ENCODE measurements around the gene LTBP1.
"Not testable (repeated sequence)": the region's sequence is repeated elsewhere in the genome, so short reads cannot be mapped to it uniquely, and the experiment has no call there.

Gene LTBP1

GRCh38 chr2:33047939-33048338 is 101.2 kb downstream of the LTBP1 start:
- Histone ChIP-seq H3K4me1 (ENCODE audit: control insufficient read depth, insufficient read depth, low read length) (peaks cover 2% of the 10 kb centered on the region), H3K27ac (ENCODE audit: low read depth, low read length) (no peak overlapping the region), H3K36me3 (ENCODE audit: control insufficient read depth, insufficient read depth, low read length) (no peaks in the 10 kb centered on the region), H3K27me3 (ENCODE audit: control insufficient read depth, insufficient read depth, low read length) (no peaks in the 10 kb centered on the region), H3K9ac (ENCODE audit: low read length) (no peak overlapping the region), H3K4me3 (ENCODE audit: low read length) (no peak overlapping the region)

GRCh38 chr2:33051586-33052360 is 105.0 kb downstream of the LTBP1 start:
- H3K9ac ChIP-seq (ENCODE audit: low read length), result no peak overlapping the region
- H3K27me3 ChIP-seq (ENCODE audit: control insufficient read depth, insufficient read depth, low read length), result no peaks in the 10 kb centered on the region
- H3K4me3 ChIP-seq (ENCODE audit: low read length), result no peak overlapping the region
- no peaks in the 10 kb centered on the region for H3K36me3 ChIP-seq (ENCODE audit: control insufficient read depth, insufficient read depth, low read length)
- peaks cover 2% of the 10 kb centered on the region for H3K4me1 ChIP-seq (ENCODE audit: control insufficient read depth, insufficient read depth, low read length)
- no peak overlapping the region for H3K27ac ChIP-seq (ENCODE audit: low read depth, low read length)

GRCh38 chr2:33052361-33052735 is 105.6 kb downstream of the LTBP1 start:
- Histone ChIP-seq H3K36me3 (ENCODE audit: control insufficient read depth, insufficient read depth, low read length) (no peaks in the 10 kb centered on the region), H3K4me3 (ENCODE audit: low read length) (no peak overlapping the region), H3K4me1 (ENCODE audit: control insufficient read depth, insufficient read depth, low read length) (peaks cover 2% of the 10 kb centered on the region), H3K27ac (ENCODE audit: low read depth, low read length) (no peak overlapping the region), H3K9ac (ENCODE audit: low read length) (no peak overlapping the region), H3K27me3 (ENCODE audit: control insufficient read depth, insufficient read depth, low read length) (no peaks in the 10 kb centered on the region)

GRCh38 chr2:33052795-33053194 is 106.0 kb downstream of the LTBP1 start:
- not testable (repeated sequence) for H3K27me3 ChIP-seq (ENCODE audit: control insufficient read depth, insufficient read depth, low read length)

GRCh38 chr2:33056170-33056569 is 109.4 kb downstream of the LTBP1 start:
- Histone ChIP-seq H3K36me3 (ENCODE audit: control insufficient read depth, insufficient read depth, low read length) (no peaks in the 10 kb centered on the region), H3K27ac (ENCODE audit: low read depth, low read length) (no peak overlapping the region), H3K4me3 (ENCODE audit: low read length) (no peak overlapping the region), H3K9ac (ENCODE audit: low read length) (no peak overlapping the region), H3K27me3 (ENCODE audit: control insufficient read depth, insufficient read depth, low read length) (no peaks in the 10 kb centered on the region), H3K4me1 (ENCODE audit: control insufficient read depth, insufficient read depth, low read length) (peaks cover 19% of the 10 kb centered on the region)

More at GRCh38 chr2:33052795-33053194, 106.0 kb downstream of the LTBP1 start:
- H3K36me3 ChIP-seq (ENCODE audit: control insufficient read depth, insufficient read depth, low read length); H3K27ac ChIP-seq (ENCODE audit: low read depth, low read length); H3K4me1 ChIP-seq (ENCODE audit: control insufficient read depth, insufficient read depth, low read length); H3K4me3 ChIP-seq (ENCODE audit: low read length); H3K9ac ChIP-seq (ENCODE audit: low read length): not testable (repeated sequence)

GRCh38 chr2:33057307-33058028 is 110.7 kb downstream of the LTBP1 start:
- H3K9ac ChIP-seq (ENCODE audit: low read length); H3K36me3 ChIP-seq (ENCODE audit: control insufficient read depth, insufficient read depth, low read length); H3K27ac ChIP-seq (ENCODE audit: low read depth, low read length); H3K4me3 ChIP-seq (ENCODE audit: low read length); H3K27me3 ChIP-seq (ENCODE audit: control insufficient read depth, insufficient read depth, low read length): not testable (repeated sequence)
- H3K4me1 ChIP-seq (ENCODE audit: control insufficient read depth, insufficient read depth, low read length), result peaks cover 17% of the 10 kb centered on the region

GRCh38 chr2:33058716-33059470 is 112.1 kb downstream of the LTBP1 start:
- Histone ChIP-seq H3K27ac (ENCODE audit: low read depth, low read length) (peak overlapping the region; percentile 73), H3K27me3 (ENCODE audit: control insufficient read depth, insufficient read depth, low read length) (no peaks in the 10 kb centered on the region), H3K4me1 (ENCODE audit: control insufficient read depth, insufficient read depth, low read length) (peaks cover 17% of the 10 kb centered on the region), H3K4me3 (ENCODE audit: low read length) (no peak overlapping the region), H3K9ac (ENCODE audit: low read length) (no peak overlapping the region), H3K36me3 (ENCODE audit: control insufficient read depth, insufficient read depth, low read length) (no peaks in the 10 kb centered on the region)

GRCh38 chr2:33059471-33060156 is 112.9 kb downstream of the LTBP1 start:
- Histone ChIP-seq H3K4me3 (ENCODE audit: low read length) (no peak overlapping the region), H3K27ac (ENCODE audit: low read depth, low read length) (peak overlapping the region; percentile 73), H3K9ac (ENCODE audit: low read length) (no peak overlapping the region), H3K4me1 (ENCODE audit: control insufficient read depth, insufficient read depth, low read length) (peaks cover 17% of the 10 kb centered on the region), H3K27me3 (ENCODE audit: control insufficient read depth, insufficient read depth, low read length) (no peaks in the 10 kb centered on the region), H3K36me3 (ENCODE audit: control insufficient read depth, insufficient read depth, low read length) (no peaks in the 10 kb centered on the region)

- Histone ChIP-seq H3K4me3 (ENCODE audit: low read length) (no peak overlapping the region), H3K27me3 (ENCODE audit: control insufficient read depth, insufficient read depth, low read length) (no peaks in the 10 kb centered on the region)
These were observed 113.7 kb downstream of the LTBP1 start for GRCh38 chr2:33060405-33060804.

GRCh38 chr2:33062665-33063250 is 116.0 kb downstream of the LTBP1 start:
- H3K4me3 ChIP-seq (ENCODE audit: low read length), result no peak overlapping the region
- H3K27me3 ChIP-seq (ENCODE audit: control insufficient read depth, insufficient read depth, low read length), result no peaks in the 10 kb centered on the region
- no peak overlapping the region for H3K9ac ChIP-seq (ENCODE audit: low read length)
- H3K27ac ChIP-seq (ENCODE audit: low read depth, low read length), result no peak overlapping the region
- H3K4me1 ChIP-seq (ENCODE audit: control insufficient read depth, insufficient read depth, low read length), result peaks cover 17% of the 10 kb centered on the region
- no peaks in the 10 kb centered on the region for H3K36me3 ChIP-seq (ENCODE audit: control insufficient read depth, insufficient read depth, low read length)

More at GRCh38 chr2:33060405-33060804, 113.7 kb downstream of the LTBP1 start:
- Histone ChIP-seq H3K27ac (ENCODE audit: low read depth, low read length) (peak overlapping the region; percentile 73), H3K4me1 (ENCODE audit: control insufficient read depth, insufficient read depth, low read length) (peaks cover 17% of the 10 kb centered on the region), H3K9ac (ENCODE audit: low read length) (no peak overlapping the region), H3K36me3 (ENCODE audit: control insufficient read depth, insufficient read depth, low read length) (no peaks in the 10 kb centered on the region)

GRCh38 chr2:33064349-33064801 is 117.6 kb downstream of the LTBP1 start:
- Histone ChIP-seq H3K27ac (ENCODE audit: low read depth, low read length) (no peak overlapping the region), H3K36me3 (ENCODE audit: control insufficient read depth, insufficient read depth, low read length) (no peaks in the 10 kb centered on the region), H3K4me3 (ENCODE audit: low read length) (no peak overlapping the region), H3K9ac (ENCODE audit: low read length) (no peak overlapping the region), H3K4me1 (ENCODE audit: control insufficient read depth, insufficient read depth, low read length) (peaks cover 12% of the 10 kb centered on the region), H3K27me3 (ENCODE audit: control insufficient read depth, insufficient read depth, low read length) (no peaks in the 10 kb centered on the region)
